GM10847 (cell line): ENCODE measurements around the gene INPP5A.

Source experiments
- POLR2A ChIP-seq: IDR thresholded peaks from 2 replicates; pipeline ENCODE4 v1.6.1; 2011; ENCODE audit not compliant: insufficient read length; ENCODE audit errors: extremely low read depth

Gene INPP5A

DNA sequence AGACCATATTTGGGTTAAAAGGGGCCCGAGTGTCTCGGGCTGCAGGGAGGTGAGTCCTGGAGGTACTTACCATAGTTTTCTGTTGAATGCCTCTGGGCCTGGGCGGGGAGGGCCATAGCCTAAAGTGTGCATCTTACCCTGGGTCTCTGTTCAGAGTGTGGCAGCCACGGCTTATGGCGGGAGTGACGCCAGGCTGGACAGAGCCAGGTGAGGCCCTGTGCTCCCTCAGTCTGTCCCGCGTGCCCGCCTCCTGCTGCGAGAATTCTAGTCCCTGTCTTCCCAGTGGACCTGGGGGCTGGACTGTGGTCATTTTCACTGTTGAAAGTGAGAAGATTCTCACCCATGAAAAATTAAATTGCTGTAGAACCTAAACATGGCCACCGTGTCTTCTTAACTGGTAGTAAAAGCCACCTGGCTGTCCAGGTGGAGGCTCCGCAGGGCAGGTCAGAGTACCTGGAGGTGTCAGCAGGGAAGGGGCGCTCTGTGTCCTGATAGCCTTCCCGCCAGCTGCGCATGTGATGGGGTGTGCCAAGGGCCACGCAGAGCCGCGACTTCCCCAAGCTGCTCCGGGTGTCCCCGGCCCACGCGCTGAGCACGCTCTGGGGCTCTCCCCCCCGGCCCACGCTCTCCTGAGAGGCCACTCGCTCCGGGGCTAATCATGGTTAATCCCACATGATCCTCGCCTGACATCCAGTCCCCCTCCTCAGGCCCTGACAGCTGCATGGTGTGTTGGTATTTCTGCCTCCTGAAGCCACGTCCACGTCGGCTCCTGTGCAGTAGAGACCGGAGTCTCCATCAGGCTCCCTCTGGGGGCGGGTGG, 20.3 kb downstream of the INPP5A start:
- TF ChIP-seq POLR2A: no peak

DNA sequence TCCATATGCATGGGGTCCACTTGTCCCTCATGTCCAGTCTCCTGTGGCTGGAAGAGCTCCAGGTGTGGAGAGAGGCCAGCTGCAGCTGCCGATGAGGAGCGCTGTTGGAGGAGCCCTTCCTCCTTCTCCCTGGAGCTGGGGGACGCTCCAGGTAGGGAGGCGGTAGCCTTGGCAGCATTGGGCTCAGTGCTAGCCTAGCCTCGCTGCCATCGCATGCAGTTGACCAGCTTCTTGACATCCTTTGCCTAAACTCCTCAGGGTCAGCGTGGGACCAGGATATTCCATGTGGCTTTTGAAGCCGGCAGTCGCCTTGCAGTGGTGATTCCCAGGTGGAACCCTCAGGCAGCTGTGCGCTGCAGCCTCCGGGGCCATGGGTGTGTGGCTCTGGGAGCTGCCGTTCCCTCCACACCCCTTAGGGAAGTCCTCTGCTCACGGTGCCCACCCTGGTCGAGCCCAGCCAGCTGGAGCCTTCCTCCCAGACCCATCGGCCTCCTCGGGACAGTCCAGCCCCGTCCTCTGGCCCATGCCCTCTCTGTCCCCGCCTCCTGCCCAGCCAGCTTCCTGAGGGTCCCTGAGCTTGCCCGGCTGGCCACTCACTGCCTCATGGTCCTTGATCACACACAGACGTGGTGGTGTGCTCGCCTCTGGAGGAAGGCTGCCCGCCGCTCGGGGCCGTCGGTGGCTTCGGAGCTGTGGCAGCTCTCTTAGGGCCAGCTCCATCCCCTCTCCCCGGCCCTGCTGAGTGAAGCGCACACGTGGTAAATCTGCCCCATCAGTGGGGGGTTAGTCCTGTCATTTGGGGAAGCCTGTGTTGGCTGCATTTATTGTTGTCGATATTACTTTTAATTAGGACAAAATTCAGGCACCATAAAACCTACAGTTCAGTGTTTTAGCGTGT, 21.2 kb downstream of the INPP5A start:
- TF ChIP-seq POLR2A: no peak

DNA sequence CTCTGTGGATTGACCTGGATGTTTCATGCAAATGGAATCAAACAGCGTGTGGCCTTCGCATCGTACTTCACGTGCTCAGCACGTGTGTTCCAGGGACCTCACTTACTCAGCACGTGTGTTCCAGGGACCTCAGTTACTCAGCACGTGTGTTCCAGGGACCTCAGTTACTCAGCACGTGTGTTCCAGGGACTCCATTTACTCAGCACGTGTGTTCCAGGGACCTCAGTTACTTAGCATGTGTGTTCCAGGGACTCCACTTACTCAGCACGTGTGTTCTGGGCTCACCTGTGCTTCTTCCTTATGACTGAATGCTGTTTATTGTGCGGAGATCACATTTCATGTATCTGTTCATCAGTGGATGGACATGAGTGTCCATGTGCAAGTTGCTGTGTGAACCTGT, 22.0 kb downstream of the INPP5A start:
- no peak for TF ChIP-seq POLR2A

DNA sequence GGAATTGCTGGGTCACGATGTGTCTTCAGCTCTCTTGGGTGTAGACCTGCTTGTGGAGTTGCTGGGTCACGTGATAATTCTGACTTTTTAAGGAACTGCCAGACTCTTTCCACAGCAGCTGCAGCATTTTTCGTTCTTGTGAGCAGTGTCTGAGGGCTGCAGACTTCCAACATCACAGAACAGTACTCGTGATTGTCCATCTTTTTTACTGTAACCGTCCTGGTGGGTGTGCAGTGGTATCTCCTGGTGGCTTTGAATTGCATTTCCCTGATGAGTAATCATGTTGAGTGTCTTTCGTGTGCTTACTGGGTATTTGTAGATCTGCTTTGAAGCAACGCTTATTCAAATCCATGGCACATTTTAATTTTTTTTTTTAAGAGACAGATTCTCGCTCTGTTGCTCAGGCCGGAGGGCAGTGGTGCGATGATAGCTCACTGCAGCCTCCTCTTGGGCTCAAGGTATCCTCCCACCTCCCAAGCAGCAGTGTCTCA, 22.7 kb downstream of the INPP5A start:
- no peak for TF ChIP-seq POLR2A

DNA sequence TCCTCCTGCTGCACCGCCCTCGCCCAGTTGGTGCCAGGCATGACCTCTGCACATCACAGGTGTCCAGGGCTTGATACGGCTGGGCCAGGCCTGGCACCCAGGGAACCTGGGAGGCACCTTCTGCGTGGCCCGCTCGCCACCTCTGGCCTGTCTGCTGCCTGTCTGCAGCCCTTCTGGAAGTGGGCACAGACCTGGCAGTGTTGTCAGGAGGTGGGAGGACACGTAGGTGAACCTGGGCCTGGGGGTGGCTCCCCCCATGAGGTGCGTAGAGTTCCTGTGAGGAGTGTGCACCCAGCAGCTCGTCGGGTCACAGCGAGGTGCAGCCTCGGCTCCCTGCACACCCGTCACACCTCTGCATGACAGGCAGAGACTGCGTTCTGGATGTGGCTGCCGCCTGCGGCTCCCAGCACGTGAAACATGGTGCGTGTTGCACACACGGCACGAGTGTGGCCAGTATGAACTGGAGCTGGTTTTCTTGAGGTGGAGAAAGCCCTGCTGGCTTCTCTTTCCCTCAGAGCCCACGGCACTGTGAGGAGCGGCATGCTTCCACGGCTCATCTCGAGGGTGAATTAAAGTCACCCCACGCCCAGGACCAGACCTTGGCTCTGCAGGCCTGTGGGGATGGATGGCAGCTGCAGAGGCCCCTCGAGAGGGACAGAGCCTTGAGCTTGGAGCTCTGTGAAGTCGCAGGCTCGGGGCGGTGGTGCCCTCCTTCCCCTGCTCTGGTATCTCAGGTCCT, 24.8 kb downstream of the INPP5A start:
- TF ChIP-seq POLR2A: no peak

DNA sequence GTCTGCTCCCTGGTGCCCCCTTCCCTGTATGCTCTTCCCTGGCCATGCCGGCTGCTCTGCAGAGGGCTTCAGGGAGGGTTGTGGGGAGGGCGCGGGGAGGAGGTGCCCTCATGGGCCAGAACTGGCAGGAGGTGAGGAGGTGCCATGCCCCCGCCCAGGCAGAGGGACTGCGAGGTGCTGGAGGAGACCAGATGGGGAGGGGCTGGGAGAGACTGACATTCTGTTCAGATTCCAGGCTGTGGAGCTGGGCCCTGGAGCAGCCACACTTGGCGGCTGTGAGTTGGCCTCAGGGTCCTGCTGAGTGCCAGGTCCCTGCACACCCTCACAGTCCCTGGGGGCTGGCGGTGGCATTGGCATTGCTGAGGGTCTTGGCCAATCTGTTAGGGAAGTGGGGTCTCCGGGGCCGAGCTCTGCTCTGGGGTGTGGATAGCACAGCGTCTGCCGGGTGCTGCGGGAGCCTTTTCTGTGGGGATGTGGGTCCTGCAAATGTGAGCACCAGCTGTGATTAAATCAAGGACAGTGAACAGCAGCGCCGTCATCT, 25.4 kb downstream of the INPP5A start:
- TF ChIP-seq POLR2A: no peak

DNA sequence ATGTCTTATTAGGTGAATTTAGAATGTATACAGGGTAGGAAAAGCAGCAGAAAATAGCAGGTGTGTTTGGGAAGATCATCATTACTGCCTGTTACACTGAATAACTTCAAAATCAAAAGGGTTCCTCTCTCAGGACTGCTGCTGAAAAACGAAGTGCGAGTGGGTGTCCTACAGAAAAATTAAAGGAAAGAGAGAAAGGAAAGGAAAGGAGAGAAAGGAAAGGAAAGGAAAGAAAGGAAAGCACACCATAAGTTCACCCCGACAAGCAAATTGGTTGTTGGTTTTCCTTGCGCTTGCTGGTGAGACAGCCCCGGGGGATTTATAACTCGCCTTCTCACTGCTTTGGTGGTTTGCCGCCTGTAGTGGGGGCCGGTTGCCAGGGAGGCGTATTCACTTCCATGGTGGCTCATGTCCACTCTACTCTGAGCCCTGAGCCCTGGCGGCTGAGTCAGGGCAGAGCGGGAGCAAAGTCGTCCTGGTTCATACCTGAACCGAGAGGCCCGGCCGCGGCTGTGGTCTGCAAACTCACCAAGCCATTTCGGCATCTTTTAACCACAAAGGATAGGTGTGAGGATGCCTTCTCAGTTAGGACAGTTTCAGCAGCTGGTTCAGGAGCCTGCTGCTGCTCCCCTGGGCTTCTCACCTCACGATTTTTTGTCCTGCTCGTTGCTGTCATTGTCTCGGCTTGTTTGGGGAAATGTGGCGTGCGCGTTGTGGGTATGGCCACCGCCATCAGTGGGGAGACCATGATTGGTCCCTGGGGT, 26.1 kb downstream of the INPP5A start:
- no peak for TF ChIP-seq POLR2A

DNA sequence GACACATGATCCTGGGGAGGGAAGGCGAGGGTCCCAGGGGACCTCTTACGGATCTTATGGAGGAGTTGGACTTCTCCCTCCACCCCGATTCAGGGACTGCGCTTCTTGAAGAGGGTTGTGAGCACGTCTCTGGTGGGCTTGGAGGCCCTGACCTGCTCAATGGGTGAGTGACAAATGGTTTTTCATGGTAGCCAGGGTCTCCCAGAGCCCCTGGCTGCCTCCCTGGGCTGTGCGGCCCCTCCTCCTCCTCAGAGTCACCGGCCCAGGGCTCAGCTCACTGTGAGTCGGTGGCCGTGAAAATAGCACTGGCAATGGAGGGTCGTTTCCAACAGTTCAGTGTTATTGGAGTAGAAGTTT, 26.6 kb downstream of the INPP5A start:
- TF ChIP-seq POLR2A: no peak

DNA sequence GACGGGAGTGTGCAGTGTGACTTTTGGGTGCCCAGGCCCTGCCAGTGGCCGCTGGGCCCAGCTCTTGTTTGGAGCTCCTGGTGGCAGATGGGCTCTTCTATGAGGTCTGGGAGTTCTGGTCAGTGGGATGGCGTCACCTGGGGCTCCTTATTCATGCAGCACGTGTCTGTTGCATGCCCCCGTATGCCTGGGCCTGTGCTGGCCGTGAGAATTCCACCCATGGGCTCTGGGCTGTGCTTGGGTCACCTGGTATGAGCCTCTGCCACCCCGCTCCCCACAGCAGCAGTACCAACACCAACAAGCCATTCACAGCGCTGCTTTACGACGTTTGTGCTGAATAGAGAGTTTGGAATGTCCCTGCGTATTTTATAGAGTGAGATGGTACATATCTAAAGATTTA, 27.1 kb downstream of the INPP5A start:
- no peak for TF ChIP-seq POLR2A

DNA sequence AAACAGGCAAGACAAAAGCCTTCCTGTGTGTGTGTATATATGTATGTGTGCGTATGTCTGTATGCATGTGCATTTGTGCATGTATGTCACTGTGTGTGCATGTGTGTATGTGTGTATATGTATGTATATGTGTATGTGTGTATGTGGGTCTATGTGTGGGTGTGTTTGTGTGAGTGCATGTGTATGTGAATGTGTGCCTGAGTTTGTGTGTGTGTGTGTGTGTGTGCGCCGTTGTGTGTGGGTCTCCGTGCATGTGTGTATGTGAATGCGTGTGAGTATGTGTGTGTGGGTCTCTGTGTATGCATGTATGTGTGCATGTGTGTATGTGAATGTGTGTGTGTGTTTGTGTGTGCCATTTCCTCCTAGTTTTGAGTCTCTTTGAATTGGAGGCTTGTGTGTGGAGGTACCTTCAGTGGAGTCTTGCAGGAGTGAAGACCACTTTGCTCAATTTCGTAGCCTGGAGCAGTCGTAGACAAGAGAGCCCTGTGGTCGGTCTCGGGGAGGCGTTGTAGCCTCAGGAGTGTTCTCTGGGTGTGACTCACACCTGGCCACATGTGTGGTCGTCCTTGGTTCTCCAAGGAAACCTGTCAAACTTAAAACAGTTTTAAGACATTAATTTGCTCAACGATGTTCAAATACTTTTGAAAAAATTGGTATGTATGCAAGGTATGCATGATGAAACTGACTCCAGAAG, 28.1 kb downstream of the INPP5A start:
- no peak for TF ChIP-seq POLR2A

DNA sequence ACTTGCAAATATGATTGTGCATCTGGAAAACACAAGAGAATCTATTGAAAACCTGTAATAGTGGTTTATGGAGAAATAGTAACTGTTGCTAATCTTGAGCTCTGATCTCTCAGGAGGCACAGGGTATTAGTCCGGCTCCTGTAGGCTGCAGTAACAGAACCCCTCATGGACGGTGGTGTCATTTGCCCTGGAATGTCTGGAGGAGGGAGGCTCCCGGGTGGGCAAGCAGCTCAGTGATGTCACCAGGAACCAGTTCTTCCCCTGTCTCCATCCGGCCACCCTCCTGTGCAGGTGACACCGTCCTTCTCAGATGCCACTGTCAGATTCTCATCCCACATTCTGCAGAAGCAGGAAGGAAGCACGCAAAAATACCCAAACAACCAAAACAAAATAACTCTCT, 29.3 kb downstream of the INPP5A start:
- no peak for TF ChIP-seq POLR2A

DNA sequence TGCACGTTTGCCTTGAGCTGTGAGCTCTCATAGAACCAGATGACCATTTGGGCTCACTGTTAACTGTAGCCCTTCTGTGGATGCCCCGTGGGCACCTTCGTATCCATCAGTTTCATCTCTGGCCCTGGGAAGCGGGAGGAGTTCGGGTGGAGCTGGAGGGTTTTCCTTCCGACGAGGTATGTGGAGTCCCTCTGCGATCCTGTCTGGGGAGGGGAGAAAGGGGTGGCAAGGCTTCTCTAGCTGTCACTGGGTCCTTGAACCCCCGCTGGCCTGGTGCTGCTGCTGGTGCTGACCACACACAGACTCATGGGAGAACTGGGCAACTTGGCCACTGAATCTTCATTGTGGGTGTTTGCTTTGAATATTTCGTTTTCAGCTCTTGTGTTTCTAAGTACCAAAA, 32.7 kb downstream of the INPP5A start:
- no peak for TF ChIP-seq POLR2A

DNA sequence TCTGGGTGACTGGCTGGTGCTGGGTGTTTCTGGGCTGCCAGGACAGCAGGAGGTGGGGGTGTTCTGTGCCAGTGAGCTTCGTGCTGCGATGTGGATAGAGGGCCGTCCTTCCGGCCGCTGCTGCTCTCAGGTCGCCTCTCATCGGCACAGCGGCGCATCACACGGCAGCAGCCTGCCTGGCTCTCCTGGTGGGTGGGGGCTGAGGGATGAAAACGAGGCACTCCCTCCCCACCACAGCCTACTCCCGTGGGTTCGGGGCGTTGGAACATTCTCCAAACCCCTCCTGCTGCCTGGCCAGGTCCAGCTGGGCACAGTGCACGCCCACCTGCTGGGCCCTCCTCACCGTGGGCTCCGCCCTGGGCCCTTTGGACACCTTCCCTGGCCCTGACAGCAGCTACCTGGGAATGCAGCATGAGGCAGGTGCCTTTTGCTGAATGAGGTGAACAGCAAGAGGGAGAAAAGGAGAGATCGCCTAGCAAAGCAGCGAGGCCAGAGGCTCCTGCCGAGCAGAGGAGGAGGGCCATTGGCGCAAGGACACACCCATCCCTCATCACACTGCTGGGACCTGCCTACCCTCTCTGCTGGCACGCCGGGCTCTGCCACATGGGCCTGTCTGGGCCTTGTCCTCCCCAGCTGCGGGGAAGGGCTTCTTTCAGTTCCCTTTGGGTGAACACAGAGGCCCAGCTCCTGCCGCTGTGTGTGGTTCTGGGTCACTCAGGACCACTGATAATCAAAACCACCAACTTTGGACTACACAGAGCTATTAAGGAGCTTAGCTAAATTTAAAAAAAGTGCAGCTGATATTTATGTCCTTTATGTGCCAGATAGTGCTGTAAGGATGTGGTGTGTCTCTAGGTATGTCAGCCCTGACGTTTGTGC, 33.4 kb downstream of the INPP5A start:
- TF ChIP-seq POLR2A: no peak
